Measurements from ENCODE around the gene FNDC4.
A peak's percentile ranks its signal among the peaks of the same experiment; 100 is the strongest.

The FNDC4 gene

GRCh38 chr2:27518113-27518781, 23.2 kb upstream of the FNDC4 start:
- no peaks in the 10 kb centered on the region for H3K36me3 ChIP-seq (ENCODE audit: insufficient read depth, low read length)
- no peaks in the 10 kb centered on the region for H3K27me3 ChIP-seq (ENCODE audit: insufficient read depth, low read length)
- no peaks in the 10 kb centered on the region for H3K4me1 ChIP-seq (ENCODE audit: insufficient read depth, low read length)
- no peaks in the 10 kb centered on the region for H3K9me3 ChIP-seq (ENCODE audit: insufficient read depth, low read depth, low read length)
- WGBS: 88% methylated on average over 5 of the region's 5 CpGs
- H3K9ac ChIP-seq (ENCODE audit: low read depth, low read length): no peak overlapping the region
- H3K27ac ChIP-seq (ENCODE audit: low read depth, low read length): no peak overlapping the region
- H3K4me3 ChIP-seq (ENCODE audit: low read length): no peak overlapping the region

- 81% methylated on average over 5 of the region's 6 CpGs for WGBS
- H3K36me3 ChIP-seq (ENCODE audit: insufficient read depth, low read length): no peaks in the 10 kb centered on the region
Measured at GRCh38 chr2:27509326-27509725, 14.3 kb upstream of the FNDC4 start.

GRCh38 chr2:27507293-27507692, 12.3 kb upstream of the FNDC4 start:
- Histone ChIP-seq H3K27ac (ENCODE audit: low read depth, low read length) (no peak overlapping the region), H3K4me1 (ENCODE audit: insufficient read depth, low read length) (peaks cover 4% of the 10 kb centered on the region; the same call in 1 of the 2 replicates), H3K4me3 (ENCODE audit: low read length) (no peak overlapping the region), H3K9me3 (ENCODE audit: insufficient read depth, low read depth, low read length) (no peaks in the 10 kb centered on the region), H3K9ac (ENCODE audit: low read depth, low read length) (no peak overlapping the region), H3K27me3 (ENCODE audit: insufficient read depth, low read length) (no peaks in the 10 kb centered on the region), H3K36me3 (ENCODE audit: insufficient read depth, low read length) (no peaks in the 10 kb centered on the region)
- 84% methylated on average over 4 of the region's 4 CpGs for WGBS

More at GRCh38 chr2:27509326-27509725, 14.3 kb upstream of the FNDC4 start:
- Histone ChIP-seq H3K9me3 (ENCODE audit: insufficient read depth, low read depth, low read length) (no peaks in the 10 kb centered on the region), H3K4me3 (ENCODE audit: low read length) (no peak overlapping the region), H3K27me3 (ENCODE audit: insufficient read depth, low read length) (no peaks in the 10 kb centered on the region), H3K27ac (ENCODE audit: low read depth, low read length) (no peak overlapping the region), H3K9ac (ENCODE audit: low read depth, low read length) (no peak overlapping the region), H3K4me1 (ENCODE audit: insufficient read depth, low read length) (no peaks in the 10 kb centered on the region)

DNA sequence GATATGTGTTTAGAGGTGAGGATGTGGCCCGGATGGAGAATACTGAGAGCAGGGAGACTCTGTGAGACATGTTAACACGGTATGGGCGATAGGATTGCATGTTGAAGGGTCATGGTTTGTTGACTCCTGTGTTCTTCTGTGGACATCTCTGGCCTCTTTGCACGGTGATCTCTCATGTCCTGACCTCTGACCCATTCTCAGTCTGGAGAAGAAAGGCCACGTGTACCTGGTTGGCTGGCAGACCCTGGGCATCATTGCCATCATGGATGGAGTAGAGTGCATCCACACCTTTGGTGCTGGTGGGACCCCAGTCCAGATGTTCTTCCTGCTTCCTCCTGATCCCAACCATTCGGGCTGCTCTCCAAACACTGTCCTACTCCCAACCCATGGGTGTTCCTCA, 11.6 kb upstream of the FNDC4 start:
- no peak overlapping the region for H3K9ac ChIP-seq (ENCODE audit: low read depth, low read length)
- 91% methylated on average over 6 of the region's 6 CpGs for WGBS

GRCh38 chr2:27502142-27502541, 7.1 kb upstream of the FNDC4 start:
- Histone ChIP-seq H3K36me3 (ENCODE audit: insufficient read depth, low read length) (no peaks in the 10 kb centered on the region), H3K9ac (ENCODE audit: low read depth, low read length) (no peak overlapping the region), H3K9me3 (ENCODE audit: insufficient read depth, low read depth, low read length) (no peaks in the 10 kb centered on the region), H3K27ac (ENCODE audit: low read depth, low read length) (no peak overlapping the region), H3K4me3 (ENCODE audit: low read length) (no peak overlapping the region), H3K27me3 (ENCODE audit: insufficient read depth, low read length) (peaks cover 12% of the 10 kb centered on the region), H3K4me1 (ENCODE audit: insufficient read depth, low read length) (peaks cover 4% of the 10 kb centered on the region; the same call in 1 of the 2 replicates)
- 94% methylated on average over 3 of the region's 4 CpGs for WGBS

More for the DNA sequence above, 11.6 kb upstream of the FNDC4 start:
- Histone ChIP-seq H3K27me3 (ENCODE audit: insufficient read depth, low read length) (no peaks in the 10 kb centered on the region), H3K4me1 (ENCODE audit: insufficient read depth, low read length) (peaks cover 4% of the 10 kb centered on the region; the same call in 1 of the 2 replicates), H3K36me3 (ENCODE audit: insufficient read depth, low read length) (no peaks in the 10 kb centered on the region), H3K9me3 (ENCODE audit: insufficient read depth, low read depth, low read length) (no peaks in the 10 kb centered on the region), H3K4me3 (ENCODE audit: low read length) (no peak overlapping the region), H3K27ac (ENCODE audit: low read depth, low read length) (no peak overlapping the region)

GRCh38 chr2:27501042-27501441, 6.0 kb upstream of the FNDC4 start:
- Histone ChIP-seq H3K9me3 (ENCODE audit: insufficient read depth, low read depth, low read length) (no peaks in the 10 kb centered on the region), H3K27ac (ENCODE audit: low read depth, low read length) (no peak overlapping the region), H3K4me3 (ENCODE audit: low read length) (no peak overlapping the region), H3K36me3 (ENCODE audit: insufficient read depth, low read length) (no peaks in the 10 kb centered on the region), H3K4me1 (ENCODE audit: insufficient read depth, low read length) (peaks cover 4% of the 10 kb centered on the region; the same call in 1 of the 2 replicates), H3K9ac (ENCODE audit: low read depth, low read length) (no peak overlapping the region), H3K27me3 (ENCODE audit: insufficient read depth, low read length) (peaks cover 23% of the 10 kb centered on the region)

DNA sequence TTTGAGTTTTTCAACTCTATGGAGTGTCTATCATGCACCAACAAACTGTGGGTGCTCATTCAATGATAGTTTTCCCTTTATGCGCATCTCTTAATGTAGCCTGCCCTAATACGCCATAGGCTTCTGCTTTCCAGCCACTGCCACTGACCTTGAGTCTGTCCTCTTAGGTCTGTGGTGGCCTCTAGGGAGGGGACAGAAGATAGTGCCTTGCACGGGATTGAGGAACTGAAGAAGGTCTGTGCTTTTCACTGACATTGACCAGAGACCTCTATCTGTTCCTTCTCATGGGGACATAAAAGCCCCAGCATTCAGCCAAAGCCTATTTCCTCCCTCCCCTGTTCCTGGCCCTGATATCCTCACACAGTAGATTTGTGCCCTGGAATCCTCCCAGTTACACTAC, 4.0 kb upstream of the FNDC4 start:
- Histone ChIP-seq H3K4me3 (ENCODE audit: low read length) (no peak overlapping the region), H3K27me3 (ENCODE audit: insufficient read depth, low read length) (peaks cover 42% of the 10 kb centered on the region), H3K4me1 (ENCODE audit: insufficient read depth, low read length) (peaks cover 4% of the 10 kb centered on the region; the same call in 1 of the 2 replicates), H3K36me3 (ENCODE audit: insufficient read depth, low read length) (no peaks in the 10 kb centered on the region), H3K9ac (ENCODE audit: low read depth, low read length) (no peak overlapping the region), H3K9me3 (ENCODE audit: insufficient read depth, low read depth, low read length) (no peaks in the 10 kb centered on the region), H3K27ac (ENCODE audit: low read depth, low read length) (no peak overlapping the region)
- WGBS: 90% methylated on average over 3 of the region's 3 CpGs

- Histone ChIP-seq H3K9me3 (ENCODE audit: insufficient read depth, low read depth, low read length) (no peaks in the 10 kb centered on the region), H3K36me3 (ENCODE audit: insufficient read depth, low read length) (no peaks in the 10 kb centered on the region), H3K27me3 (ENCODE audit: insufficient read depth, low read length) (peaks cover 48% of the 10 kb centered on the region), H3K27ac (ENCODE audit: low read depth, low read length) (no peak overlapping the region), H3K9ac (ENCODE audit: low read depth, low read length) (no peak overlapping the region), H3K4me1 (ENCODE audit: insufficient read depth, low read length) (no peaks in the 10 kb centered on the region), H3K4me3 (ENCODE audit: low read length) (no peak overlapping the region)
- WGBS: 66% methylated on average over 4 of the region's 4 CpGs
Measured at GRCh38 chr2:27497288-27497627, 2.3 kb upstream of the FNDC4 start.

DNA sequence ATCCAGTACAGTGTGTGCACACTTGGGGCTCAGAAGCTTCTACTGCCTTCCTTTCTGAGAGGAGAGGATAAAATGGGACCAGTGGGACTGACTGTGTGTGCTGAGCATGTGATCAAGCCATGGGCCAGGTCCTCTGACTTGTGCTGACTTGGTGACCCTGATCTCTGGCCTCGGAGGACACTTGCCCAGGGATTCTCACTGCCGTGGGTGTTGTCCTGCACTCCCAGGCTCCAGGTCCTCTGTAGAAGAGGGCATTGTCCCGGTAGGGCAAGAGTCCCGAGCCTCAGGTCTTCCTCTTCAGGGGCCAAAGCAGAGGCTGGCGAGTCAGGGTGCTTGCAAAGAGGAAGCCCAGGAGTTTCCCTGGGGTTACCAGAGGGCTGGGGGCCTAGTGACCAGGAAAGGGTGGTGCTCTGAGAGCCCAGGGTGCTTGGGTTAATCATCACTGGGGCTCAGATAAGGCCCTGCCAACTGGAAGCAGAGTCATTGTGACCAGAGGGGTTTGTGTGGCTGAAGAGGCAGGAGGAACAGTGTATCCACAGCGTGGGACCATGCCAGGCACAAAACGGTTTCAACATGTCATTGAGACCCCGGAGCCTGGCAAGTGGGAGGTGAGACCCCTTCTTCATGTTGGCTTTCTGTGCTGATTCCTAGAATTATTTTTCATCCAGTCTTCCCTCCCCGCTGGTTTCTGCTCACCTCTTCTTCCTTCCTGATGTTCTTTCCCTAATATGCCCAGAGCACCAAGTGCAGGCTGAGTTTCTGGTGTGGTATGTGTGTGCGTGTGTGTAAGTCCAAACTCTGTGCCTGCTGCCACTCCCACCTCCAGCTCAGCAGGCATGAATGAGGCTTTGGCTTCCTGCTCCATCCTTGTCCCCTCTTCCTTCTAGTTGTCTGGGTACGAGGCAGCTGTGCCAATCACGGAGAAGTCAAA, 1.6 kb upstream of the FNDC4 start, which contains the start of gene GCKR:
Gene GCKR, plus strand, starts transcription at position 483 of the 931 bp plus-strand sequence. Its CDS starts 66 bp downstream, at position 549.
- WGBS: 85% methylated on average over 11 of the region's 12 CpGs

DNA sequence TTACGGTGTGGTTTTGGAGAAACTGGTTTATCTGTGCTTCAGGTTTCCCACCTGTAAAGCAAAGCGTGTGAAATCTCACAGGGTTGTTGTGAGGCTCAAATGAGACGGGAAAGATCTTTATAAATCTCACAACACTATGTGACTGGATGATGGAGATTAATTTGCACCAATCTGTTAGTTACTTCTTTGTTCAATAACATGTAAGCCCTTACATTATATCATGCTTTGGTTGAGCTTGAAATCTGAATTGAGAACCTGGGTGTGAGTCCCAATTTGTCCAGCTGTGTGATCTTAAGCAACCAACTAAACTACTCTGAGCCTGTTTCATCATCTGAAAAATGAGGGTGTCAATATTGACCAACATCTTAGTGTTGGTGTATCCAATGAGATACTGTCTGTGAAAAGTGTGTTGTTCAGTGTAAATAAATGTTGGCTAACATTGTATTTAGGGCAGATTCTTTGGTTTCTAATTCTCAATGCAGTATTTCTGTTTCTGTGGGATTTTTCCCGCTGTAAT, 898 bp upstream of the FNDC4 start:
- Histone ChIP-seq H3K27me3 (ENCODE audit: insufficient read depth, low read length) (peaks cover 48% of the 10 kb centered on the region), H3K27ac (ENCODE audit: low read depth, low read length) (no peak overlapping the region), H3K9ac (ENCODE audit: low read depth, low read length) (no peak overlapping the region), H3K4me1 (ENCODE audit: insufficient read depth, low read length) (no peaks in the 10 kb centered on the region), H3K4me3 (ENCODE audit: low read length) (peak overlapping the region; percentile 84), H3K9me3 (ENCODE audit: insufficient read depth, low read depth, low read length) (no peaks in the 10 kb centered on the region), H3K36me3 (ENCODE audit: insufficient read depth, low read length) (no peaks in the 10 kb centered on the region)
- 84% methylated on average over 3 of the region's 4 CpGs for WGBS

More for the DNA sequence above, 1.6 kb upstream of the FNDC4 start, which contains the start of gene GCKR:
- H3K36me3 ChIP-seq (ENCODE audit: insufficient read depth, low read length): no peaks in the 10 kb centered on the region
- peaks cover 48% of the 10 kb centered on the region for H3K27me3 ChIP-seq (ENCODE audit: insufficient read depth, low read length)
- H3K9me3 ChIP-seq (ENCODE audit: insufficient read depth, low read depth, low read length): no peaks in the 10 kb centered on the region
- no peak within 1 kb of the TSS for H3K9ac ChIP-seq (ENCODE audit: low read depth, low read length)
- H3K4me1 ChIP-seq (ENCODE audit: insufficient read depth, low read length): no peaks in the 10 kb centered on the region
- H3K4me3 ChIP-seq (ENCODE audit: low read length): peak within 1 kb of the TSS; percentile 84
- no peak within 1 kb of the TSS for H3K27ac ChIP-seq (ENCODE audit: low read depth, low read length)
